ENCODE results near the gene GLRA3. TPM values are rescaled to one million over a fixed set of nuclear protein-coding genes. Genes with fewer than 3 reads are reported as not detected.

GLRA3 gene
- total and polyA plus RNA-seq, 10 of the 15 experiments (the other 5 are each of a cell fraction or from before 2014, with no cell fraction given), result not detected

GRCh38 chr4:174591243-174592021 lies 237.6 kb downstream of the GLRA3 start (continued):
- TF ChIP-seq, protein P1, sequence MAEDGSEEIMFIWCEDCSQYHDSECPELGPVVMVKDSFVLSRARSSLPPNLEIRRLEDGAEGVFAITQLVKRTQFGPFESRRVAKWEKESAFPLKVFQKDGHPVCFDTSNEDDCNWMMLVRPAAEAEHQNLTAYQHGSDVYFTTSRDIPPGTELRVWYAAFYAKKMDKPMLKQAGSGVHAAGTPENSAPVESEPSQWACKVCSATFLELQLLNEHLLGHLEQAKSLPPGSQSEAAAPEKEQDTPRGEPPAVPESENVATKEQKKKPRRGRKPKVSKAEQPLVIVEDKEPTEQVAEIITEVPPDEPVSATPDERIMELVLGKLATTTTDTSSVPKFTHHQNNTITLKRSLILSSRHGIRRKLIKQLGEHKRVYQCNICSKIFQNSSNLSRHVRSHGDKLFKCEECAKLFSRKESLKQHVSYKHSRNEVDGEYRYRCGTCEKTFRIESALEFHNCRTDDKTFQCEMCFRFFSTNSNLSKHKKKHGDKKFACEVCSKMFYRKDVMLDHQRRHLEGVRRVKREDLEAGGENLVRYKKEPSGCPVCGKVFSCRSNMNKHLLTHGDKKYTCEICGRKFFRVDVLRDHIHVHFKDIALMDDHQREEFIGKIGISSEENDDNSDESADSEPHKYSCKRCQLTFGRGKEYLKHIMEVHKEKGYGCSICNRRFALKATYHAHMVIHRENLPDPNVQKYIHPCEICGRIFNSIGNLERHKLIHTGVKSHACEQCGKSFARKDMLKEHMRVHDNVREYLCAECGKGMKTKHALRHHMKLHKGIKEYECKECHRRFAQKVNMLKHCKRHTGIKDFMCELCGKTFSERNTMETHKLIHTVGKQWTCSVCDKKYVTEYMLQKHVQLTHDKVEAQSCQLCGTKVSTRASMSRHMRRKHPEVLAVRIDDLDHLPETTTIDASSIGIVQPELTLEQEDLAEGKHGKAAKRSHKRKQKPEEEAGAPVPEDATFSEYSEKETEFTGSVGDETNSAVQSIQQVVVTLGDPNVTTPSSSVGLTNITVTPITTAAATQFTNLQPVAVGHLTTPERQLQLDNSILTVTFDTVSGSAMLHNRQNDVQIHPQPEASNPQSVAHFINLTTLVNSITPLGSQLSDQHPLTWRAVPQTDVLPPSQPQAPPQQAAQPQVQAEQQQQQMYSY (CRISPR knock-in tag; IDR thresholded peaks at IDR 0.05), result no peak
- TF ChIP-seq KDM1A (IDR thresholded peaks at IDR 0.05; ENCODE audit: borderline replicate concordance) (no peak), SREBF1 (IDR thresholded peaks at IDR 0.05; ENCODE audit: low read length) (no peak), RUNX3 (IDR thresholded peaks at IDR 0.05; ENCODE audit: low read length) (peak; percentile 36; the same call in 1 of the 2 replicates), EGR1 (IDR thresholded peaks at IDR 0.05; ENCODE audit: borderline replicate concordance in 1 of 2, low read depth in 2 of 2, low read length in 2 of 2) (no peak), JUNB (IDR thresholded peaks at IDR 0.05) (no peak; the same call in 1 of the 2 replicates), CEBPB (IDR thresholded peaks at IDR 0.05; ENCODE audit: borderline replicate concordance in 1 of 2, low read depth in 2 of 2, low read length in 2 of 2) (no peak), ZNF207 (IDR thresholded peaks at IDR 0.05; ENCODE audit: borderline replicate concordance) (no peak), NRF1 (conservative IDR thresholded peaks at IDR 0.05; ENCODE audit: low read depth, low read length) (no peak), SUZ12 (IDR thresholded peaks at IDR 0.05; ENCODE audit: unreplicated experiment) (no peak), SPI1 (IDR thresholded peaks at IDR 0.05; ENCODE audit: borderline replicate concordance, insufficient read depth, low read depth, low read length) (peak; percentile 77; the same call in 1 of the 2 replicates)
- TF ChIP-seq, protein P2, sequence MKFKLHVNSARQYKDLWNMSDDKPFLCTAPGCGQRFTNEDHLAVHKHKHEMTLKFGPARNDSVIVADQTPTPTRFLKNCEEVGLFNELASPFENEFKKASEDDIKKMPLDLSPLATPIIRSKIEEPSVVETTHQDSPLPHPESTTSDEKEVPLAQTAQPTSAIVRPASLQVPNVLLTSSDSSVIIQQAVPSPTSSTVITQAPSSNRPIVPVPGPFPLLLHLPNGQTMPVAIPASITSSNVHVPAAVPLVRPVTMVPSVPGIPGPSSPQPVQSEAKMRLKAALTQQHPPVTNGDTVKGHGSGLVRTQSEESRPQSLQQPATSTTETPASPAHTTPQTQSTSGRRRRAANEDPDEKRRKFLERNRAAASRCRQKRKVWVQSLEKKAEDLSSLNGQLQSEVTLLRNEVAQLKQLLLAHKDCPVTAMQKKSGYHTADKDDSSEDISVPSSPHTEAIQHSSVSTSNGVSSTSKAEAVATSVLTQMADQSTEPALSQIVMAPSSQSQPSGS (IDR thresholded peaks at IDR 0.05; ENCODE audit: low read length), result no peak
